OCI-M2 (cell line): ENCODE data around the gene TMEM266.

Experiments used
- DNase-seq: peaks from one replicate; lab custom pipeline; 2025; ENCODE audit not compliant: unreplicated experiment; lab: John Stamatoyannopoulos, UW

TMEM266 gene

DNA sequence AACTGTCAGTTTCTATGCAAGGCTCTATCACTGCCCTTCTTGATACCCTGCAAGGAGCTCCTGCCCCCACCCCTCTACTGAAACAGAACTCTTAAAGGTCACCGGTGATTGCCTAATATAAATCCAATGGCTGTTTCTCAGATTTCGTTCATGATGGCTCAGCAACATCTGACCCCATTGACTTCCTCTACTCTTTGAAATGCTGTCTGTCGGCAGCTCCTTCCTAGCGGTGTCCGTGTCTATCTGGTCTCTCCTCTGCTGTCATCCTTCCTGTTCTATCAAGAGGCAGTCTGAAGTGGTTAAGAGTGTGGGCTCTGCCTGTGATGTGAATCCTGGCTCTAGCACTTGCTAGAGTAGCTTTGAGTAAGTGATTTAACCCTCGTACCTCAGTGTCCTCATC is 5.5 kb downstream of the TMEM266 start:
- DNase-seq = no peak

DNA sequence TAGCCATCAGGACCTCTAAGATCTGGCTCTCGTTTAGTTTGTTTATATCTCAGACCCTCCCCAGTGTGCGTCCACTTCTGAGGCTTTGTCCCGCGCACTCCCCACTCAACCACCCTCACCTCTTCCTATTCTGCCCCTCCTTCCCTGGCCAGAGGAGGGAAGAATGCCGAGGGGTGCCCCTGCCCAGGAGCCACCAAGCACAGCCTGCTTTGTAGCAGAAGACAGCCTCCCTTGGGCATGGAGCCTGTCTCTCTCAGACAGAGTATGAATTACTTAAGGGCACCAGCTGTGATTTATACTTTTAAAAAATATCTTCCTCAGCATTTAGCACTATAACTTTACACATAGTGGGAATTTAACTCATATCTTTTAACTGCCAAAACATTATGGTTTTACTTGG is 6.0 kb downstream of the TMEM266 start:
- DNase-seq = no peak

DNA sequence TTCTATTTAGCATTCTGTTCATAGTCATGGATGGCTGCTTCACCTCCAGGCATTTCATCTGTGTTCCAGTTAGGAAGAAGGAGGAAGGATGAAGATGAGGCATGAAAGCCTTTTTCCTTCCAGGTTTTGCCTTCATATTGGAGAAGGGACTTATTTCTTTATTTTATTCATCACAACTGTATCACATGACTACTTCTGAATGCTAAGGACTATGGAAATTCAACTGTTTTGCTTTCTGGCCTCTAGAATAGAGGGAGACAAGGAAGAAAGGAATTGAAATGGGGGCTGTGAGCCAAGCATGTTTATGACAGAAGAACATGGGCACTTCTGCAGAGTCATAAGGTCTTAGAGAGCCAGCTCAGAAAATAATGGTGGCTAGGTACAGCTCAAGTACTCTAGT is 10.4 kb downstream of the TMEM266 start:
- DNase-seq = no peak

DNA sequence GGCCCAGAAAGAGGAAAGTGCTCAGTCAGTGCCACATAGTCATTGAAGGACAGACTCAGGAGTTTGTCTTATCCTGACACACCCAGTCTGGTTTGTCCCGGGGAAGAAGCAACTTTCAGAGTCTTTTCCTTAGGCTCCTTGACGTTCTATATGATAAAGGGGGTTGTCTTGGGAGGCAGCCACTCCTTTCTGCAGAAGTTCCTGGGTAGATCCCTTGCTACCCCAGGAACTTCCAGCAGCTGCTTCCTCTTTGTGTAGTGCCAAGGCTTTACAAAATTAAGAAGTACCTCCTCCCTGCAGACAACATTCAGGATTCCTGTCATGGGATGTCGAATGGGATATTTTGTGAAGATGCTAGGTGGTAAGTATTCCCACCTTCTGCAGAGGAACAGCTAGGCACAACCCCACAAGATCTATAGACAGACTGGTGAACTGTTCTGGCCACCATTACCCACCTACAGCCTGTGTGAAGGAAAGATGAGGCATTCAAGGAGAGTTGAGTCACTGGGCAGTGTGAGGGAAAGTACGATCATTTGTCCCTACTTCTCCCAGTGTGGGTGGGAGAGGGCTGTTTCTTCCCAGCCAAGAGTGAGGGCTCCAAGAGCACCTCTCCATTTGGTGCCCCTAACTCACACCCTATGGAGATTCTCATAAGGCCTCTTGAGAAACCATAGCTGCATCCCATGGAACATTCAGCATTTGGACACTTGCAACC is 11.3 kb downstream of the TMEM266 start:
- DNase-seq = no peak

DNA sequence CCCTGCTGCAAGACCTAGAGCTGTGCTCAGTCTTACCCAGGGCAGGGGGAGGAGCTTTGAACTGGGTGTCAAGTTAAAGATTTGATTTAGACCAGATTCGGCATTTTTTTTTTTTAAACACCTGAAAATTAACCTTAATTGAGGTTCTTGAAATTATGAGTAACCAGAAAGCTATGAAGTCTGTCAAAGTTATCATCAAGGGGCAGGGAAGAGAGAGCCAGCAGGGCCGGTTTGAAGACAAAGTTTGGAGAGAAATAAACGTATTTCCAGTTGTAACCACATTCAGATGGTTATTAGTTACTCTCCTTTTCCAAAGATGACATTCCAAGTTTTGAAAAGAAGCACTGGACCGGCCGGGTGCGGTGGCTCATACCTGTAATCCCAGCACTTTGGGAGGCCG is 12.0 kb downstream of the TMEM266 start:
- DNase-seq = no peak

DNA sequence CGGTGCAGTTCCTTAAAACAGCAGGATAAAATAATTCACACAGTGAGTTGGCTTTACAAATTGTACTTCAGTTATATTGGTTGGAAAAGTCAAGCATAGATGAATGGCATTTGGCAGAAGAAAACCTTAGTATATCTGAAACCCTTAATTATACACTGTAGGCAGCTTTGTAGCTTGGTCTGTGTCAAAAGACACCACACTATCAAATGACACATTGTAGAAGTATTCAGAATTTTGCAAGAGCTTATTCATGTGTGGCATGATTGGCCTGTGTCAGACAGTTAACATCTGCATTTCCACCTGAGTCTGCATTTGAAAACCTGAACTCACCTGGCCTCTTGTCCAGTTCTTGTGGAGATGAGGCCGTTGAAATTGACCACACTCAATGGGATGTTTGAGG is 13.8 kb downstream of the TMEM266 start:
- DNase-seq = no peak

DNA sequence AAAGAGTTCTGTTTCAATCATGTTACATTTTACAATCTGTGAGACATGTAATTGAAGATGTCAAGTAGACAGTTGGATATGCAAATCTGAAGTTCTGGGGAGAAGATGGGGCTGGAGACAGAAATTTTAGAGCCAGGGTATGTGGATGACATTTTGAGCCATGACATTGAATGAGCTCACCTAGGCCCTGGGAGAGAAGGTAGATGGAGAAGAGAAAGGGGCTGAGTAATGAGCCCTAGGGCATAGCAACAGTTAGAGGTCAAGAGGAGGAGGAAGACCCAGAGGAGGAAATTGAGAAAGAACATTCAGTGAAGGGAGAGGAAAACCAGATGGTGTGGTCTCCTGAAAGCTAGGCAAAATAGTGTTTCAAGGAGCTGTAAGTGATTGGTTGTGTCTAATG is 15.3 kb downstream of the TMEM266 start:
- DNase-seq = no peak

DNA sequence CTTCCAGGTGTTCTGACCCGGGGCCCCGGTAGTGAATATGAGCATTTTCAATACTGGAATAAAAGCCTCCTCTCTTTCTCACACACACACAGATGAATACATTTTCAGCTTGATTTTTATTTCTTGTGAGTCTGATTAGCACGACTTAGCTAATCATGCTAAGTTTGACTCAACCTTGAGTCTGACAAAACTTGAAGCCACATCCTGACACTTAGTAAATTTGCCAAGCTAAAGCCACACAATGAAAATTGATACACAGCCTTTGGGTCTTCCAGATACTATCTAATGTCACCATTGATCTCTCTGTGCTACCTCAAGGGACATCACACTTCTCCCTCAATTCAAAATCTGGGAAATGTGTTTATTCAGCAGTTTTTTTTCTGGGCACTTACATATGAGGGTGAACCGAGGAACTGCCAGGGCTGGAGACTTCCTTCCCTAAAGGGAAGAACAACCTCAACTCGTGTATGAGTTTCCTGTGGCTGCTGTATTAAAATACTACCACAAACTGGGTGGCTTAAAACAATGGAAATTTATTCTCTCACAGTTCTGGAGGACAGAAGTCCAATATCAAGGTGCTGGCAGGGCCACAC is 18.6 kb downstream of the TMEM266 start:
- no peak for DNase-seq

DNA sequence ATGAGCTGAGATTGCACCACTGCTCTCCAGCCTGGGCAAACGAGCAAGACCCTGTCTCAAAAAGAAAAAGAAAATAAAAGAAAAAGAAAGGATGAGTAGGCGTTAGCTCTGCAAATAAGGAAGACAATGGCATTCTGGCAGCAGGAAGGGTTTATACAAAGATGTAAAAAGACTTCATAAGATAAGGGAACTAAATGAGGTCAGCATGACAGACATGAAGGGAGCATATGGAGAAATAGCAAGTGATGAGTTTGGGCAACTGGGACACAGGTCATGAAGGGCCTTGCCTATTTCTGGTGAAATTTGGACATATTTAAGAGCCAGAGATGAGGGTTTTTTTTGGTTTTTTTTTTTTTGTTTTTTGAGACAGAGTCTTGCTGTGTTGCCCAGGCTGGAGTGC is 24.5 kb downstream of the TMEM266 start:
- DNase-seq = no peak

DNA sequence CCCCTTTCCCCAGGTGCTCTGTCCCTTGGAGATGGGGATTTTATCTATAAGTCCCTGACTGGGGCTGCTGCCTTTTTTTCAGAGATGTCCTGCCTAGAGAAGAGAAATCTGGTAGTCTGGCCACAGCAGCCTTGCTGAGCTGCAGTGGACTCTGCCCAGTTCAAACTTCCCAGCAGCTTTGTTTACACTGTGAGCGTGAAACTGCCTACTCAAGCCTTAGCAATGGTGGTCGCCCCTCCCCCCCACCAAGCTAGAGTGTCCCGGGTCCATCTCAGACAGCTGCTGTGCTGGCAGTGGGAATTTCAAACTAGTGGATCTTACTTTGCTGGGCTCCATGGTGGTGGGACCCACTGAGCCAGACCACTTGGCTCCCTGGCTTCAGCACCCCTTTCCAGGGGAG is 38.9 kb downstream of the TMEM266 start:
- DNase-seq = no peak

DNA sequence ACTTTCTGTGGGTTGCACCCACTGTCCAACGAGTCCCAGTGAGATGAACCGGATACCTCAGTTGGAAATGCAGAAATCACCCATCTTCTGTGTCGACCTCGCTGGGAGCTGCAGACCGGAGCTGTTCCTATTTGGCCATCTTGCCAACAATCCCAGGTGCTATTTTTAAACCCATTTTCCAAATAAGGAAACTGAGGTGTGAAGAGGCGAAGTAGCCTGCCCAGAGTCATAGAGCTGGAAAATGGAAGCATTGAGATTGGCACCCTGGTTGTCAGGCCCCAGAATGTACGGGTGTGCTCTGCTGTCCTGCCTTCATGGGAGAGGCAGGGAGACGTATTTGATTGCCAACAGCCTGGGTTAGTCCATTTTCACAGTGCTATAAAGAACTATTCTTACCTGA is 39.6 kb downstream of the TMEM266 start:
- no peak for DNase-seq

DNA sequence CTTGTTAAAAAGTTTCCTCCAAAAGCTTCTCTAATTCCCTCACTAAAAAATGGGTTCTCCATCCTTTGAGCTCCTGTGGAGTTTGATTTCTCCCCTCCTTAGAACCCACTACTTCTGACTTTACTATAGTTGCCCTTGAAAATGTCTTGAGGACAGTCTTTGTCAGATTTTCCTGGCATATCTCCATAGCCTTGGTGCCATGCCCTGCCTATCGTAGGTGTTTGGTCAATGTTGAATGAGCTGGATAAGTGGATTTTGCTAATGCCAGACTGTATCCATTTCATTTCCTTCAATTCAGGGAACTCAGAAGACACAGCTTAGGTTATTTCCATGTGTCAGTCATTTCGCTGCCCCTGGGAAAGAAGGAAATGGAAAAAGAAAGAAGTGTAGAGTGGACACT is 40.6 kb downstream of the TMEM266 start:
- no peak for DNase-seq

DNA sequence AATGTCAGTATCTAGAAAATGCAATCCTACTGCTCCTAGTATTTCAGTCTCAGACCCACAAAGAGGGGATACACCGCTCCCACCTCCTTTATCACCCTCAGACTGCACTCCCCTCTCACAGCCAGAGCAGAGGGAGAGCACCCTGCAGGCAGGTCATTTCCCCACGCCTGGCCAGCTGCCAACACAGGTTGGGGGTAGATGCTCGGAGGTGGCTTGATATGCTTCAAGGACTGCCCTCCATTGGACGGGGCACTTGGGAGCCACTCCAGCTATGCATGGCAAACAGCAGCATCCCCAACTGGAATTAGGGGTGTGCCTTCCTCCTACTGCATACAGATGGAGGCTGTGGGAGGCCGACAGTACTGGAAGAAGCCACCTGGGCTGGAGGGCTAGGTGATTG is 41.9 kb downstream of the TMEM266 start:
- DNase-seq = no peak

DNA sequence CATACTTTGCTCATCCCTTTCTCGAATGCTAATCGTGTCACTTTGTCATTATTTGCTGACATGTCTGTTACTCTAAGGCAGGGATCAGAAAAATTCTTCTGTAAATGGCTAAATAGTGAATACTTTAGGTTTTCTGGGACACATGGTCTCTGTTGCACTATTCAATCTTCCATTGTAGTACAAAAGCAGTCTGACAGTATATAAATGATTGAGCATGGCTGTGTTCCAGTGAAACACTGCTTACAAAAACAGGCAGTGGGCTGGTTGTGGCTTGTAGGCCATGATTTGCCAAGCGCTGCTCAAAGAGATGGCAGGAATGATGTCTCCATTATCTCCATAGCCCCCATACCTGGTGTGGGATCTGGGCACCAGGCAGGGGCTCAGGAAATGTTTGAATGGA is 45.6 kb downstream of the TMEM266 start:
- DNase-seq = no peak

DNA sequence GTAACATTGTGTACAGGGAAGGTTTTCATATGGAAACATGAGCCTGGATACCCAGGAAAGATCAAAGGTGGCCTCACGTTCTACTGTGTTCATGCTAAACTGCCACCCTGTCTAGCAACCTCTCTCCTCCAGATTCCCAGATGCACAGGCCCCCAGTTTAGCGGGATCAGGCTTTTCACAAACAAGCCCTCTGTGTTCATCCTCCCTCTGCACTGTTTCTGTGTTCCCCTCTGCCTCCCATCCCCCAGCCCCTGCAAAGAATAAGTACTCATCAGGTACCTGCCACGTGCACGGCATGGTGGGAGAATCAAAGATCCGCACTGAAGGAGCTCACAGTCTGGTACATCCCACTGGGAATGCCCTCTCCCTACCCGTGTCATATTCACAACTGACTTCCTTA is 46.1 kb downstream of the TMEM266 start:
- no peak for DNase-seq

DNA sequence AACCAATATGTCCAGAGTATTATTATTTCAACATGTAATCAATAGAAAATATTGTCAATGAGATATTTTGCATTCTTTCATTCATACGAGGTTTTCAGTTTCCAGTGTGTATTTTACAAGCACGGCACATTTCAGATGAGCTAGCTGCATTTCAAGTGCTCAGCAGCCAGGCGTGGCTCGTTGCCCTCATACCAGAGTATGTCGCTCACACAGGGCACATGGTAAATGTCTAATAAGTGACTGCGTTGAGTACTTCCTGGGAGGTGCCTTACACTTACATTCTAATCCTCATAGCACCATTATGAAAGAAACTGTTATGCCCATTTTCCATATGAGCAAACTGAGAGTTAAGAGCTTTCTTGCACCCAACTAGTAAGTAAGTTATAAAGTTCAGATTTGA is 47.4 kb downstream of the TMEM266 start:
- DNase-seq = no peak

DNA sequence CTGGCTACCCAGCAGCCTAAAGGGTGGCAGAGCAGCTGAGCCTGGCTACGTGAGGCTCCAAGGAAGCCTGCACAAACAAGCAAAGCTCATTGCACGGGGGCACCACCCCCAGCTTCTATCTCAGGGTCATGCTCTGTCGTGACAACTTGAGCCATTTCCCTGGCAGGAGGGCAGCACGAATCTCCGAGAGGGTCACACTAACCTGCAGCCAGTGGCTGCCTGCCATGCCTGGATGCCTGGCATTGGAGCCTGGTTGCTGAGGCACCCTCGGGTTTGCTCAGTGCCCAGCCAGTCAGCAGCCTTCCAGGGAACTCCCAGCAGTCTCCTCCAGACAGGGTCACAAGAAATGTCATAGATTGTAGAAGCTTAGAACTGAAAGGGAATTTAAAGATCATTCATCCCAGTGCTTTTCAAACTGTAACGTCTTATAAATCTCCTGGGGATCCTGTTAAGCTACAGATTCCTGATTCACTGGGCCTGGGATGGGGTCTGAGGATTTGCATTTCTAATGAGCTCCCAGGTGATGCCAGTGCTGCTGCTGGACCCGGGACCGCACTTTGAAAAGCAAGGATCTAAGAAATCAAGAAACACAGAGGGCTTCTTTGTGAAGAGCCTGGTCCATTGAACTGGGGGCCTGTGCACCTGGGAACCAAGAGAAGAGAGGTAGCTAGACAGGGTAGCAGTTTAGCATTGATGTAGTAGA is 48.4 kb downstream of the TMEM266 start:
- DNase-seq = no peak

DNA sequence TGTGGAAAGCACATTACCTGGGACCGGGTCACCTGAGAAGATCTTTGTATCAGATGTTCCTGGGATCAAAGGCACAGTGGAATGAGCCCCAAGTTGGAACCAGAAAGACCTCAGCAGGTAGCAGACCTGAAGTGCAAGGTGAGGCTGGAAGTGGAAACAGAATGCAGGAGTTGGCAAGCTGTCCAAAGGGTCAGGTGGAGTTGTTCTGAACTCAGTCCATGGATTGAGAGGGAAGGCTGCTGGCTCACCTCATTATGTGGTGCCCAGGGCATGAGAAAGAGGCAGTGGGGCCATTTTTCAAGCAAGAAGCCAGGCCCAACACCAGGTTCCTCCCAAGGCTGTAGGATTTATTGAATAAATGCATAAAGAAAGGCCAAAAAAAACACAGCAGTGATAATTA is 49.3 kb downstream of the TMEM266 start:
- no peak for DNase-seq

DNA sequence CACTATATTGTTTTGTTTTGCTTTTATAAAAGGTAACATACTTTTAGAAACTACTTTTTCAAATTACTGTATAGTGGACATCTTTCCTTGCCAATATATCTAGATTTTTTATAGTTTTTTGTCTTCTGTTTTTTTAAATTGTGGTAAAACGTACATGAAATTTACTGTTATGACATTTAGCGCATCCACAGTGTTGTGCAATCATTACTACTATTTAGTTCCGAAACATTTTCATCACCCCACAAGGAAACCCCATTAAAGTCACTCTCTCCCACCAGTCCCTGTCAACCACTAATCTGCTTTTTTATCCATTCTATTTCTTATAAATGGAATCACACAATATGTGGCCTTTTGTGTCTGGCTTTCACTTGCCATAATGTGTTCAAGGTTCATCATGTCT is 54.8 kb downstream of the TMEM266 start:
- DNase-seq = no peak

DNA sequence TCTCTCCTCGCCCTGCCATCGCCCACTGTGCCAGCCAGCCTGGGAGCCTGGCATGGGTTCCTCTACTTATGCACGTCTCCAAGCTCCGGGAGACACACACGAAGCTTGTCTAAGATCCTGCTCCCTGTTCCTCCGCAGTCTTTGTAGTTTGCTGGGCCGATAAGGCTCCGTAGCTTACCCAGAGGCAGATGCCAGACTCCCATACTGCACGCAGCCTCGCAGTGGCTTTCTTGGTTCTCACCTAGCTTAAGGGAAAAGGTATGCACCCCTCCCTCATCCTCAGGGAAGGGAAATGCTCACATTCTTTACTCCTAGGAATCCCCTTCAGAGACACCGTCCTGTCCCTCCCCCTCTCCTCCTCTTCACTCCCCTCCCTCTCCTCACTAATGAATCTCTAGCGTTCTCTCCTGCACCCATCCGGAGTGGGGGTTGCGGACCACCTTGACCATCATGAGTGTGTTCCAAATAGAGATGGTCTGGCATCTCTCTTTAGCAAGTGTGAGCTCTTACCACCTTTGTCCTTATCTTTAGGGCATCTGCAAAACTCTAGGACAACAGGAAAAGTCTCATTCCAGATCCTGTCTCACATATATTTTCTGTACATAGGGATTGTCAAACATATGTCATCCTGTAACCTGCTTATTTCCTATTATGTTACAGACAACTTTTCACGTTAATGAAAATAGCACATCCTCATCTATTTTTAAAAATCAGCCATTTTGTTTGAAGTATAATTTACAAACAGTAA is 56.5 kb downstream of the TMEM266 start:
- DNase-seq = no peak

DNA sequence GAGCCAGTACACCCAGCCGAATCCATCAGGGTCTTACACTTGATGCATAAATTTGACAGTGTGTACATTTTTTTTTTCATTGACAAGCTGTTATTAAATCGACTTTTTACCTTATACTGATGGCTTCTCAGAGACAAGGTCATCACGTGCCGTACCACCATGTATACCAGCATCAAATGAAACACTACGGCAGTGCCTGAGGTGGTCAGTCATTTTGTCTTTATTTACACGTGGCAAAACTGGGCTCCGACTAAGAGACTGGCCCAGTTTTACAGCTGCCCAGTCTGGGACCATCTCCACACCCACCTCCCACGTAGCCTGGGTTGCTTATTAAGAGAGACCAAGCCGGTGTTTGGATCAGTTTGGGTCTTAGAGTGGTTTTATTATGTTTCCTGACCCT is 57.4 kb downstream of the TMEM266 start:
- DNase-seq = no peak

DNA sequence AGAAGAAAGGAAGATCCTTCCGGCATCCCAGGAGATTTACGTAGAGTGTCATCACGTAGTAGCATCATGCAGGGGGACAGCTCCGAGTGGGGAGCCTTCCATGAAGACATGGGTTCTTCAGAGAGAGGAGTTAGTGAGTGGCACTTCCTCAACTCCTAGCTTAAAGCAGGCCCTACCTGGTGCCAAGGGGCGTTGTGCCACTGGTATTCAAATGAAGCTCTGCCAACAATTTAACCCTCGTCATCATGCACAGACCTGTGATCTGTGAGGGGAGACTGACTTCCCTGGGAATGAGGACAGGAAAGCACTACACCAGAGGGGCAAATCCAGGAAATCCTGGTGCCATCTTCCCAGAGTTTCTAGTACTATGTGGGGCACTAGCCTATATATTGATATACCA is 59.0 kb downstream of the TMEM266 start:
- DNase-seq = no peak
